ENCODE results near the gene COQ2.

GRCh38 chr4:83315341-83315870 lies 30.8 kb upstream of the COQ2 start:
- TF ChIP-seq GATA3 (IDR thresholded peaks at IDR 0.05; ENCODE audit: low read depth, low read length) (no peak), GATA2 (IDR thresholded peaks at IDR 0.05; ENCODE audit: low read depth, low read length) (no peak)
